Stimulated activated CD4-positive, alpha-beta T cell treated with anti-CD3 and anti-CD28 coated beads, Interleukin-1b, Interleukin-23, amount 100 ng/mL, for 4 hours (primary cell): ENCODE measurements around the gene C4orf46.
A peak's percentile ranks its signal among the peaks of the same experiment; 100 is the strongest.
"Not testable (repeated sequence)": the region's sequence is repeated elsewhere in the genome, so short reads cannot be mapped to it uniquely, and the experiment has no call there.

Source experiments
- DNase-seq, 2 donors: peaks; one replicate each; pipeline ENCODE4 v3.0.0-alpha.2; 2020; ENCODE audit warnings: low read depth in 2 of 2

C4orf46 gene

DNA sequence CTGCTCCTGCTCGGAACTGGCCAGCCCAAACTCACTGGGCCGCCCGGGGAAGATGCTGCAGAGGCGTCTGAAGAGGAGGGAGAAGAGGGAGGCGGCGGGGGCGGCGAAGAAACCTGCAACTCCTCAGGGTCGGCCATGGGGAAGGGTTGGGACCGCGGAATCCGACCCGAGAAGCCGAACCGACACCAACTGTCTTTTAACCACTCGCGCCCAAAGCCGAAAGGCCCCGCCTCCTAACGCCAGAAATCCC is at the start of gene C4orf46:
Gene C4orf46, minus strand, starts transcription at position 223 of the 250 bp plus-strand sequence. Its CDS starts 86 bp downstream, at position 137.
- DNase-seq = no peak

DNA sequence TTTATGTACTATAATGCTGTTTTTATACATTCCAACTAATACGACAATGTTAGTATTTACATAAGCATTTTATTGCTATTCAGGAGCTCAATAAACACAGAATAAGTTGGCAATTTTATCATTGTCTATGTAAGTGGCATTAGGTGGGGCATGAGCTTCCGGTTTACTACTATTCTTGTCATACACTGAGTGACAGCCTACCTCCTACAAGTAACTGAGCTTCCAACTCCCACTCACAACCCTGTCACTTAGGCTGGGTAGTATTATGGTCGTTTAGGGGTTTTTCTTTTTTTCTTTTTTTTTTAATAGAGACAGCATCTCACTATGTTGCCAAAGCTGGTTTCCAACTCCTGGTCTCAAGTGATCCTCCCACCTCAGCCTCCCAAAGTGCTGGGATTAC is 44.1 kb upstream of the C4orf46 start:
- no peak for DNase-seq

DNA sequence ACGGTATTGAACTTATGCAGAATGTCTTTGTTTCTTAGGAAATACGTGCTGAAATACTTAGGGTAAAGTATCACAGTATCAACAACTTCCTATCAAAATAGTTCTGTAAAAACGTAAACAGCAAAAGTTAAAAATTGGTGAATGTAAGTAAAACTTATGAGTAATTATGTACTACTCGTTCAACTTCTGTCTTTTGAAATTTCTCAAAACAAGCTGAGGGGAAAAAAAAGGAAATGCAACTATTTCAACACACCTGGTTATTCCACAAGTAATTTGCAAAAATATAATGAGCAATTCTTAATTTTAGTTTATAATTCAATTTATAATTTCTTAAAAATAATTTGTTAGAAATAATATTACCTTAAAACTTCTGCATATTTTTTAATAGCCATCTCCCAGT is 43.2 kb upstream of the C4orf46 start:
- DNase-seq = no peak

DNA sequence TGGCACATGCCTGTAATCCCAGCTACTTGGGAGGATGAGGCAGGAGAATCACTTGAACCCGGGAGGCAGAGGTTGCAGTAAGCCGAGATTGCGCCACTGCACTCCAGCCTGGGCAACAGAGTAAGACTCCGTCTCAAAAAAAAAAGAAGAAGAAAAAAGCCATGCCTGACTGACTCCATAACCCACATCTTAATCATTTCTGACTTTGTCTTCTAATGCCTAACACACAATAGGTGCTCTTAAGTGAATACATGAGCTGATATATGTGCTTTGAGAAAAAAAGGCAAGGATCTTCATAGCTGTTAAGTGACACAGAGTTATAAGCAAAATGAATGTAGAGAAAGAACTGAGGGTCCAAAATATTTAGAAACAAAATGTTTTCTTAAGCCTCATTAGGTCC is 40.9 kb upstream of the C4orf46 start:
- not testable (repeated sequence) for DNase-seq

DNA sequence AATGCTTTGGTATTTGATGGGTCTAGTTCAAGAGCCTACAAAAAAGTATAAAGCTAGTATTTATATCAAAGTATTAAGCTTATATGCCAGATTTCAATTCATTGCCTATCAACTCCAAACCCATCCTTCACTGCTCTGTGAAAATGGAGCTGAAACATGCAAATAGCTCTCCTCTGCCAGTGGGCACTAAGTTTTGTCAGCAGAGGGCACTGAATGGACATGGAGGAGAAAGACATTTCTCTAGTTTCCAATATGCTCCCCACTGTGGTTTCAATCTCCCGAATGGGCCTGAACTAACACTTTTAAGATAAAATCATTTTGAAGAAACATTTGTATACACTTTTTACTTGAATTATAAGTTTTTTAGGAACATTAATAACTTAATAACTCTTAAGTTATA is 39.1 kb upstream of the C4orf46 start:
- DNase-seq = no peak

DNA sequence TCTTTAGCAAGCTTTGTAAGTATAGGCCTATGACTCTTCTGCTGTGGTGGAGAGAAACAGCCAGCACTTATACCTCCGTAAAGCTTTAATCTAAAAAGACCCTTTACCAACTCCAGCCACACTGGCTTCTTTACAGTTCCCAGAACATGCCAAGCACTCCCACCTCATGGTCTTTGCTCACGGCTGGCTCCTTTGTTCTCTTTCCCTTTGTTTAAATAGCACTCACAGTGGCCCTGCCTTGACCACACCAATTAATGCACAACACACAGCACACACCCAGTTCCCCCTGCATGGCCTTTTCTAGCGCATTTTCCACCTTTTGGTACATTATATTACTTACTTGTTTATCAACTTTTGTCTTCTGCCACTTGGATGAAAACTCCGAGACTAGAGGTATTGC is 32.6 kb upstream of the C4orf46 start:
- no peak for DNase-seq

DNA sequence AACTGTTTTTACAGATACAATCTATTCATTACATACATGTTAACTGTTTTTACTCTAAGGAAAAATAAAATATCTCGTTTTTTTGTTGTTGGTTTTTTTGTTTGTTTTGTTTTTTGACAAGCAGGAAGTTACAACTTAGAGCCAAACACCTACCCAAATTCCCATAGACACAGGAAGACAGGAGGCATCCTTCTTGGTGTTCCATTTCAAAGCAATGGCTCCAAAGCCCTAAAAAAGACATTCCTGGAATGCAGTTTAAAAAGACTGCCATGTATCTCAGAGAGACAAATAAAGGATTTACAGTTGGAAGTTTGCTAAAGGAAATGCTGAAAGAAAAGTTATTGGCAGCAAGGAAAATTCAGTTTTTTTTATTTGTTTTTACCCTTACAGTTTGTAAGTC is 17.1 kb upstream of the C4orf46 start:
- no peak for DNase-seq

DNA sequence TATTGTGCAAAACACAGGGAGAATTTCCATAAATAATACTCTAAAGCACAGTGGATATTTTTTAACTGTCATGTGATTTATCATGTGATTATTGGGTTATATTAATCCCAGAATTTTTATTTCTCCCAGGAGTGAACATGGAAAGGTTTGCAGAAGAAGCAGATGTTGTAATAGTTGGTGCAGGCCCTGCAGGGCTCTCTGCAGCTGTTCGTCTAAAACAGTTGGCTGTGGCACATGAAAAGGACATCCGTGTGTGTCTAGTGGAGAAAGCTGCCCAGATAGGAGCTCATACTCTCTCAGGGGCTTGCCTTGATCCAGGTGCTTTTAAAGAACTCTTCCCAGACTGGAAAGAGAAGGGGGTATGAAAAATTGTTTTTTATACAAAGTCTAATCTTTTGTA is 10.4 kb upstream of the C4orf46 start:
- DNase-seq = no peak

DNA sequence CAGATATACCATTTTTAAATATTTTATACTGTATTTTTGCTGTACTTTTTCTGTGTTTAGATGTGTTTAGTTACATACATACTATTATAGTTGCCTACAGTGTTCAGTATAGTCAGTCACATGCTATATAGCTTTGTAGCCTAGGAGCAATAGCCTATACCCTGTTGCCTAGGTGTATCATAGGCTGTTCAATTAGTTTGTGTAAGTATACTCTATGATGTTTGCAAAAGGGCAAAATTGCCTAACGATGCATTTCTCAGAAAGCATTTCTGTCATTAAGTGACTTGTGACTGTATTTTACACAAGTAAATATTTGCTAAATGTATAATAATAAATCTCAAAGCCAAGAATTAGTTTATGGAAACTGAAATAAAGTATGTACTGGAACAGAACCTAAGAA is 9.9 kb upstream of the C4orf46 start:
- DNase-seq = no peak

DNA sequence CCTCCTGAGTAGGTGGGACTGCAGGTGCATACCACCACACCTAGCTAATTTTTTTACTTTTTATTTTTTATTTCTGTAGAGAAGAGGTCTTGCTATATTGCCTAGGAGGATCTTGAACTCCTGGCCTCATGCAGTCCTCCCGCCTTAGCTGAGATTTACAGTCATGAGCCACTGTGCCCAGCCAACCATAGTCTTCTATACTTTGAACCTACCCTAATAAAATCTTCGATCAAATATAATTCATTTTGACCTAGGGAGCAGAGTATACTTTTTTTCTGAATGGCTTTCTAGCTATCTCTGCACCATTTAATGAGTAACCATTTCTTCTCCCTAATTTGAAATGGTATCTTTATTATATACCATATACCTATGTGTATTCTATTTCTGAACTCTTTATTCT is 7.1 kb upstream of the C4orf46 start:
- DNase-seq = no peak

DNA sequence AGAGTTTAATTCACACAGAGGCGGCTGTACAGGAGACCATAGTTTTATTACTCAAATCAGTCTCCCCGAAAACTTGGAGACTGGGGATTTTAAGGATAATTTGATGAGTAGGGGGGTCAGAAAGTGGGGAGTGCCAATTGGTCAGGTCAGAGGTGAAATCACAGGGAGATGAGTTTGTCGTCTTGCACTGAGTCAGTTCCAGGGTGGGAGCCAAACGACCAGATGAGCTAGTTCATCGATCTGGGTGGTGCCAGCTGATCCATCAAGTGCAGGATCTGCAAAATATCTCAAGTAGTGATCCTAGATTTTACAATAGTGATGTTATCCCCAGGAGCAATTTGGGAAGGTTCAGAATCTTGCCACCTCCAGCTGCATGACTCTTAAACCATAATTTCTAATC is 4.4 kb upstream of the C4orf46 start:
- no peak for DNase-seq

DNA sequence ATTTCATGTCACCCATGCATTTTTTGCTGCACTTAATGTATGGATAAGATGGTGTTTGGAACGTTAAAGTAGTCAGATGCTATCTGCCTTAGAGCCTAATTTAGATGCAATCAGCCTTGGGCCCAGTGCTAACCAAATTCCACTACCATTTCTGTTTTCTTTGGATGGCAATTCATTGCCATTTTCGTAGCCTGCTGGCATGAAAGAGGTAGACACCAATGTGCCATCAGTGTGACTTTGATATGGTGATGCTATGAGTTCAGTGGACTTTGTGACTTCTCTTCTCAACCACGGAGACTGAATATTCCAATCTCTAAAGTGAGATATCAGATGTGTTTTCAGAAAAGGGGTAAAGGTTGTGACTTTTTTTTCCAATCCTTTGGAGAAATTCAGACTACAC is 1.9 kb upstream of the C4orf46 start:
- no peak for DNase-seq

DNA sequence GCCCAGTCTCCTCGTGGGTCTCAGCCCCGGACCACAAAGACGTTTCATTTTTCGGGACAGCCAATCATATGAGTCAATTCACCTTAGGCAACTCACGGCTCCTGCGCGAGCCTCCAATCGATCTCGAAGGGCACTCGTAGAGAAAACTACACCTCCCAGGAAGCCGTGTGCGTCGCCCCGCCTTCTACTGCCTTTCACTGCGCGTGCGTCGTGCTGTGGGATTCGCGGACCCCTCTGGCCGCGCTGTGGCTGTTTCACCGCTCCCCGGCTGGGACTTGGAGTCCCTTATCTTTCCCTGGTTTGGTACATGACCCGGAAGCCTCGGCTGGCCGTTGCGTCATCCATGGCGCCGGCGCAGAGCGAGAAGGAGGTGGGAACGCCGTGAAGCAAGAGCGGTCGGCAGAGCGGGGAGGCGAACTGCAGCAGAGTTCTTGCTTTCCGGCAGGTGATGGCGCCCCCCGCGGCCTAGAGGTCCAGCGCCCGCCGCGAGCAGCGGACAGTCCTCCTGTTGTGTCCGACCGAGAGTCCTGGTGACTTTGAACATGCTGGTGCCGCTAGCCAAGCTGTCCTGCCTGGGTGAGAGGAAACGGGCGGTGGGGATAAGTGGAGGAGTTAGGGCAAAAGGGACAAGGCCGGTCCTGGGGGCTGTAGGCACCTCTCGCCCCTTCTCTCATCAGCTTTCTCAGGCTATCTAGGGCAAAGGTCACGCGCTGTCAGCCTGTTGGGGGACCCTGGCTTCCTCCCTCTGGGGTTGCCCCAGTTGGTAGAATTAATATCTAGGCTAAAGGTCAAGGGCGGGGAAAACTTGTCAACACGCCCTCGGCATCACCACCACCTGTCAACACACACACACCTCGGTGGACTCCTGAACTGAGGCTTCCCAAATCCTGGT is 474 bp upstream of the C4orf46 start, which contains the start of gene ETFDH:
Gene ETFDH, plus strand, starts transcription at position 382 of the 892 bp plus-strand sequence. Its CDS starts 161 bp downstream, at position 543.
- peak; percentile 94 to 95 for DNase-seq

DNA sequence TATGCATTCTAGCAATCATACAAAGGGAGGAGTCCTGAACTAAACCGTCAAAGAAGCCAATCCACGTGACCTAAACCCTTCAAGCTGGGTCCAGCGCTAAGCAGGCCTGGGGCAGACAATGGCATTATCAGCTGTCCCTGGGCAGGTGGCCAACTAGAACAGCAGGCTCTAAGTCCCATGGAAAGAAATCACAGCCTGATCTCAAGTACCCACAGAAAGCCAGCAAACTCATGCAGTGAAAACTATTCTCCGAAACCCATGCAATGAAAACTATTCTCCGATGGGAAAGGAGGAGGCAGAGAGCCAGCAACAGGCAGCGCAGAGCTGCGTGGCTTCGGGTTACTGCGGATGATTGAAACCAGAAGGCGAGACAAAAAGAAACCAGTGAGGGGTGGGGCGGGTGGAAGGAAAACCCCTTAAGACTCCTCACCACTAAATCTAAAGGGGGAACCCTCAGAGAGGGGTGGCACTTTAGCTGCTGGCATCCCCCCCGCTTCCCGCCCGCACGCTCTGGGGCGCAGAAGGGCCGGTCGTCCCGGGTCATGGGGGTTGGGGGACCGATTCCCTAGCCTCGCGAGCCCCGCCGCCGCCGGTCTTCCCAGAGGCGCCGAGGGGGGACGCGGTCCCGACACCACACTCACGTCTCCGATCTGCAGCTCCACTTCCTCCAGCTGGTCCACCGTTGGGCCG is 567 bp downstream of the C4orf46 start:
- peak; percentile 25 to 46 for DNase-seq

DNA sequence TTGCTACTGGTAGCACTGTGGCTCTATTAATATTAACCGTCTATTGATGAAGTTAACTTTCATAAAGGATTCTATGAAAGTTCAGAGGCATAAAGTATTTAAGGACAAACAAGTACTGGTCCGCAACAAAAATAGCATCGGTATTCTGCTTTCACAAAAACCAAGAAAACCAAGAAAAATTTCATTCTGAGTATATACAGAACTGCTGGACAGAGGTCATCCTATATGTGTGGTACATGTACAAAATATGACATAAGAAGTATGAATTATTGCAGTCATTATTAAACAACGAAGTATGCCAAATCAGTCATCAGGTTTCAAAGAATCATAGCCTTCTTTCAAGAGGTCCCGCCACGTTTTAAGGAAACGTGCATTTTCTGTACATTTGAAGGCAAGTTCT is 2.4 kb downstream of the C4orf46 start:
- DNase-seq = no peak

DNA sequence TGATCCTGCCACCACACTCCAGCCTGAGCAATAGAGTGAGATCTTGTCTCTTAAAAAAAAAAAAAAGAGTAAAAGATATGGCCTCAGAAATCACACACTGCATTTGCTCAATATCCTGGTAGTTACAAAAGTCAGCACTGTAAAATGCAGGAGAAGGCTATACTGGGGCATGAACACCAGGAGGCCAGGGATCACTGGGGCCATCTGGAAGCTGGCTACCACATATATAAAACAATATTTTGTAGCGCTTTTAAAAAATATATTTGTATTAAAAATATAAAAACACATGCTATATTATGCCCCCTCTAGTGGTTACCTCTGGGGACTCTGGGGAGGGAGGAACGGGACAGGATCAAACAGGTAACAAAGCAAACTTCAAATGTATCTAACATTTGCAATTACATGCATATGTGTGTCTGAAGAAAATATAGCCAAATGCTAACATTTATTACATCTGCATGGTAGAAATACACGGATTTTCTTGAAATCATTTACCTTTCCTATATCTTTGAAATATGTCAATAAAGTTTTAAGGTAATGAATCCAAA is 4.0 kb downstream of the C4orf46 start:
- no peak for DNase-seq

DNA sequence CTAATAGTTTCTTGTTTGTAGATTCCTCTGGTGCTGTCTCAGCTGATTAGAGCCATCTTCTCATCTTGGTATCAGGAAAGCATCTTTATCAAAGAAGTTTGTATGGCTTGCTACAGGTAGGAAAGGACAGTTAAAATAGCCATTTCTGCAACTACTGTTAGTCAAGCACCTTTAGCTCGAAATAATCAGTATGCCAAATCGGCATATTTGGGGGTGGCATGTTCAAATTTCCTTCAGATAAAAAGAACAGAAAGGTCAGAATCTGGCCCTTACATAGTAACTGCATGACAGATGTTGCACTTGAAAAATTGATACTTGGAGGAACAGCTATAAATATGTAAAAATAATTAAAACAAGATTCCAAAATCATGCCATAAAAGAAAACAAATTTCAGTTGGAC is 4.8 kb downstream of the C4orf46 start:
- no peak for DNase-seq

DNA sequence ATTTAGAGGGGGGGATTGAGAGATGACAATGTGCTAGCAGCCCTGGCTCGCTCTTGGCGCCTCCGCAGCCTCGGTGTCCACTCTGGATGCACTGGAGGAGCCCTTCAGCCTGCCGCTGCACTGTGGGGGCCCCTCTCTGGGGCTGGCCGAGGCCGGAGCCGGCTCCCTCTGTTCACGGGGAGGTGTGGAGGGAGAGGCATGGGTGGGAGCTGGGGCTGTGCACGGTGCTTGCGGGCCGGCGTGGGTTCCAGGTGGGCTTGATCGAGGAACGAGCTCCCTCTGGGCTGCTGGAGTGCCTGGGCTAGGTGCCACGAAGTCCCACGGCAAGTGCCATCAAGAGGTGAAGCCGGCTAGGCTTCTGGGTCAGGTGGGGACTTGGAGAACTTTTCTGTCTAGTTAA is 6.9 kb downstream of the C4orf46 start:
- DNase-seq = no peak

DNA sequence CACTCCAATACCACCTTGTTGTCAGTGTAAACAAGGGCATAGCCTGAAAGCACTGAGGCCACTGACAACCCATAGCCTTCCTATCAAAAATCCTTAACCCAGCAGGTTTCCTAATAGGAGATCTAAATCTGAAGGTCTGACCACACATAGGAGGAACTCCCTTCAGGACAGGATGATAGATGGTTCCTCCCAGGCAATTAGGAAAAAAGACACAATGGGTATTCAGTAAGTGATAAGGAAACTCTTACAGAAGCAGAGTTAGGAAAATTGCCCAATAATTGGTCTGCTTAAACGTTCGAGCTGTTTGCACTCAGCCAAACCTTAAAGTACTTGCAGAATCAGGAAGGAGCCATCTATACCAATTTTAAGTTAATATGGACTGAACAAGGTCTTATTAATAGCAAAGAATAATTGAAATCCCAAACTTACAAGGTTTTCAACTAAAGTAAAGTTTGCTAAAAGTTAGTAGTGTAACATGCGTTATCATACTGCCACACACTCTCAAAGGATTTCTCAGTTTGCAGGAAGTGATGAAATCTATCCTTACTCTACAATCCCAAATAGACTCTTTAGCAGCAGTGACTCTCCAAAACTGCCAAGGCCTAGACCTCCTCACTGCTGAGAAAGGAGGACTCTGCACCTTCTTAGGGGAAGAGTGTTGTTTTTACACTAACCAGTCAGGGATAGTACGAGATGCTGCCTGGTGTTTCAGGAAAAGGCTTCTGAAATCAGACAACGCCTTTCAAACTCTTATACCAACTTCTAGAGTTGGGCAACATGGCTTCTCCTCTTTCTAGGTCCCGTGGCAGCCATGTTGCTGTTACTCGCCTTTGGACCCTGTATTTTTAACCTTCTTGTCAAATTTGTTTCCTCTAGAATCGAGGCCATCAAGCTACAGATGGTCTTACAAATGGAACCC is 7.7 kb downstream of the C4orf46 start:
- not testable (repeated sequence) for DNase-seq

DNA sequence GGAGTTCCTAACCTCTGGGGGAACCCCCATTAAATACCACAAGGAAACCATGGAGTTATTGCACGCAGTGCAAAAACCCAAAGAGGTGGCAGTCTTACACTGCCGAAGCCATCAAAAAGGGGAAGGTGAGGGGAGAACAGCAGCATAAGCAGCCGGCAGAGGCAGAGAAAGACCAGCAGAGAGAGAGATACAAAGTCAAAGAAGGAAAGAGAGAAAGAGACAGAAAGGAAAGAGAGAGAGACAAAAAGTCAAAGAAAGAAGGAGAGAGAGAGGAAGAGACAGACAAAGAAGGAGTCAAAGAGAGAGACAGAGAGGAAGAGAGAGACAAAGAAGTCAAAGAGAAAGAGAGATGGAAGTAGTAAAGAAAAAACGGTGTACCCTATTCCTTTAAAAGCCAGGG is 8.4 kb downstream of the C4orf46 start:
- DNase-seq = not testable (repeated sequence)

DNA sequence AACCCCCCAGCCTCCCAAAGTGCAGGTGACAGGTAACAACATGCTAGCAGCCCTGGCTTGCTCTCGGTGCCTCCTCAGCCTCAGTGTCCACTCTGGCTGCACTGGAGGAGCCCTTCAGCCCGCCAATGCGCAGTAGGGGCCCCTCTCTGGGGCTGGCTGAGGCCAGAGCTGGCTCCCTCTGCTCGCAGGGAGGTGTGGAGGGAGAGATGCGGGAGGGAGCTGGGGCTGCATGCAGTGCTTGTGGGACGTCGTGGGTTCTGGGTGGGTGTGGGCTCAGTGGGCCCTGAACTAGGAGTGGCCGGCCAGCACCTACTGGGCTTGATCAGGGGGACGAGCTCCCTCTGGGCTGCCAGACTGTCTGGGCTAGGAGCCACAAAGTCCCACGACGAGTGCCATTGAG is 14.4 kb downstream of the C4orf46 start:
- no peak for DNase-seq

DNA sequence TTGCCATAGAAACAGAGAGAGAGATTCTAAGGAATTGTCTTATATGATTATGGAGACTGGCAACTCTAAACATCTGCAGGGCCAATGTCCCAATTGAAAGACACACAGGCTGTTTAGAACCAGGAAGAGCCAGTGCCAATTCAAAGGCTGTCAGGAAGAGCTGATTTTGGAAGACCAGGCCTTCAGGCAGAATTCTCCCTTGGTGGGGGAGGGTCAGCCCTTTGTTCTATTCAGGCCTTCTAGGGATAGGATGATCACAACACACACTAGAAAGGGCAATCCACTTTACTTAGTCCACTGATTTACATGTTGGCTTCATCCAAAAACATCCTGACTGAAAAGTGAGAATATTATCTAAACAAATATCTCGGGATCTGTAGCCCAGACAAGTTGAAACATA is 15.2 kb downstream of the C4orf46 start:
- no peak for DNase-seq
